ENCODE results near the gene PALB2. TPM values are rescaled to one million over a fixed set of nuclear protein-coding genes. Genes with fewer than 3 reads are reported as not detected.

PALB2 gene
- total and polyA plus RNA-seq, 2 of the 13 experiments (the other 11 are each of a cell fraction or from before 2014, with no cell fraction given): 12.1 to 40.9 TPM

- TF ChIP-seq ZFY (CRISPR knock-in tag; IDR thresholded peaks at IDR 0.05): peak; percentile 97
- peak; percentile 86 for TF ChIP-seq ZNF678 (CRISPR knock-in tag; IDR thresholded peaks at IDR 0.05)
- no peak for TF ChIP-seq ZSCAN22 (CRISPR knock-in tag; IDR thresholded peaks at IDR 0.05)
- 0 out of 2 replicates have a peak, but pooled peaks have one; percentile 61 for TF ChIP-seq ZNF33A (CRISPR knock-in tag; IDR thresholded peaks at IDR 0.05; ENCODE audit: borderline replicate concordance)
- TF ChIP-seq, protein P1, sequence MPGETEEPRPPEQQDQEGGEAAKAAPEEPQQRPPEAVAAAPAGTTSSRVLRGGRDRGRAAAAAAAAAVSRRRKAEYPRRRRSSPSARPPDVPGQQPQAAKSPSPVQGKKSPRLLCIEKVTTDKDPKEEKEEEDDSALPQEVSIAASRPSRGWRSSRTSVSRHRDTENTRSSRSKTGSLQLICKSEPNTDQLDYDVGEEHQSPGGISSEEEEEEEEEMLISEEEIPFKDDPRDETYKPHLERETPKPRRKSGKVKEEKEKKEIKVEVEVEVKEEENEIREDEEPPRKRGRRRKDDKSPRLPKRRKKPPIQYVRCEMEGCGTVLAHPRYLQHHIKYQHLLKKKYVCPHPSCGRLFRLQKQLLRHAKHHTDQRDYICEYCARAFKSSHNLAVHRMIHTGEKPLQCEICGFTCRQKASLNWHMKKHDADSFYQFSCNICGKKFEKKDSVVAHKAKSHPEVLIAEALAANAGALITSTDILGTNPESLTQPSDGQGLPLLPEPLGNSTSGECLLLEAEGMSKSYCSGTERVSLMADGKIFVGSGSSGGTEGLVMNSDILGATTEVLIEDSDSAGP (CRISPR knock-in tag; IDR thresholded peaks at IDR 0.05; ENCODE audit: borderline replicate concordance): peak; percentile 98
- peak; percentile 19; the same call in 1 of the 2 replicates for TF ChIP-seq MEF2D (CRISPR knock-in tag; IDR thresholded peaks at IDR 0.05)
- peak; percentile 99 for TF ChIP-seq ZNF580 (CRISPR knock-in tag; IDR thresholded peaks at IDR 0.05; ENCODE audit: borderline replicate concordance, low read depth)
- TF ChIP-seq, protein P2, sequence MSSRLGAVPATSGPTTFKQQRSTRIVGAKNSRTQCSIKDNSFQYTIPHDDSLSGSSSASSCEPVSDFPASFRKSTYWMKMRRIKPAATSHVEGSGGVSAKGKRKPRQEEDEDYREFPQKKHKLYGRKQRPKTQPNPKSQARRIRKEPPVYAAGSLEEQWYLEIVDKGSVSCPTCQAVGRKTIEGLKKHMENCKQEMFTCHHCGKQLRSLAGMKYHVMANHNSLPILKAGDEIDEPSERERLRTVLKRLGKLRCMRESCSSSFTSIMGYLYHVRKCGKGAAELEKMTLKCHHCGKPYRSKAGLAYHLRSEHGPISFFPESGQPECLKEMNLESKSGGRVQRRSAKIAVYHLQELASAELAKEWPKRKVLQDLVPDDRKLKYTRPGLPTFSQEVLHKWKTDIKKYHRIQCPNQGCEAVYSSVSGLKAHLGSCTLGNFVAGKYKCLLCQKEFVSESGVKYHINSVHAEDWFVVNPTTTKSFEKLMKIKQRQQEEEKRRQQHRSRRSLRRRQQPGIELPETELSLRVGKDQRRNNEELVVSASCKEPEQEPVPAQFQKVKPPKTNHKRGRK (CRISPR knock-in tag; IDR thresholded peaks at IDR 0.05): peak; percentile 68; the same call in 1 of the 2 replicates
- no peak for TF ChIP-seq ZNF510 (CRISPR knock-in tag; IDR thresholded peaks at IDR 0.05; ENCODE audit: low read depth)
- TF ChIP-seq ZNF724P (CRISPR knock-in tag; IDR thresholded peaks at IDR 0.05; ENCODE audit: borderline replicate concordance): peak; percentile 98
- TF ChIP-seq, protein P3, sequence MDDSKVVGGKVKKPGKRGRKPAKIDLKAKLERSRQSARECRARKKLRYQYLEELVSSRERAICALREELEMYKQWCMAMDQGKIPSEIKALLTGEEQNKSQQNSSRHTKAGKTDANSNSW (CRISPR knock-in tag; IDR thresholded peaks at IDR 0.05; ENCODE audit: borderline replicate concordance): peak; percentile 83; the same call in 1 of the 2 replicates
- TF ChIP-seq NFKBIZ (CRISPR knock-in tag; IDR thresholded peaks at IDR 0.05): peak; percentile 73
- peak; percentile 80; the same call in 1 of the 2 replicates for TF ChIP-seq ZNF34 (CRISPR knock-in tag; IDR thresholded peaks at IDR 0.05; ENCODE audit: borderline replicate concordance)
- TF ChIP-seq KDM3A (CRISPR knock-in tag; IDR thresholded peaks at IDR 0.05; ENCODE audit: low read depth): peak; percentile 99
- no peak; the same call in 1 of the 2 replicates for TF ChIP-seq ZNF17 (CRISPR knock-in tag; IDR thresholded peaks at IDR 0.05)
- peak; percentile 69 for TF ChIP-seq HNF4G (IDR thresholded peaks at IDR 0.05; ENCODE audit: borderline replicate concordance, low read depth, low read length)
- TF ChIP-seq HNF4G (CRISPR knock-in tag; IDR thresholded peaks at IDR 0.05; ENCODE audit: borderline replicate concordance, low read depth): peak; percentile 91
- peak; percentile 93; the same call in 1 of the 2 replicates for TF ChIP-seq ZNF615 (CRISPR knock-in tag; IDR thresholded peaks at IDR 0.05; ENCODE audit: borderline replicate concordance)
- TF ChIP-seq ZNF256 (CRISPR knock-in tag; conservative IDR thresholded peaks at IDR 0.05): peak; percentile 97
- no peak for TF ChIP-seq THAP7 (CRISPR knock-in tag; IDR thresholded peaks at IDR 0.05)
- peak; percentile 97 for TF ChIP-seq ZNF224 (CRISPR knock-in tag; IDR thresholded peaks at IDR 0.05)
- TF ChIP-seq ARNT (IDR thresholded peaks at IDR 0.05): no peak
- TF ChIP-seq HIVEP1 (CRISPR knock-in tag; IDR thresholded peaks at IDR 0.05): peak; percentile 90
- peak; percentile 96 for TF ChIP-seq RFXAP (CRISPR knock-in tag; IDR thresholded peaks at IDR 0.05; ENCODE audit: borderline replicate concordance)
These were observed 45.0 kb downstream of the PALB2 start, which contains the start of gene NDUFAB1 (continued) for GRCh38 chr16:23595951-23596720.

Data from HepG2 (cell line).